ENCODE measurements around the gene GMPR.

GMPR gene

DNA sequence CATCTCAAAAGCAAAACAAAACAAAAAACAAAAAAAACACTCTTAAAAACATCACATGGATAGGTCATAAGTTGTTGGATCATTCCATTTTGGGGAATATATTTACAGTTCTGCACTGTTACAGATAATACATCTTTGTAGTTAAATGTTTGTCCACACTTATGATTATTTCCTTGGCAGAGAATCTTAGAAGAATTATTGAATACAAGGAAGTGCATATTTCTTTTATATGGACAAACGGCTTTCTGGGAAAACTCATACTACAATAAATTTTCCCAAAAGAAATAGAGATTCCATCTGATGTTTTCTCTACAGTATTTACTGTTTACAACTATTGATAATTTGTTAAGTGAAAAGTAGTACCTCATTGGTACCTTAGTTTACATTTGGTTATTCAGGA, 33.8 kb downstream of the GMPR start:
- Histone ChIP-seq H3K36me3 (ENCODE audit: control insufficient read depth, insufficient read depth, low read length) (no peaks in the 10 kb centered on the region), H3K9me3 (ENCODE audit: control insufficient read depth, insufficient read depth, low read length) (no peaks in the 10 kb centered on the region; the same call in 1 of the 2 replicates), H3K4me3 (ENCODE audit: low read length) (no peak overlapping the region), H3K27me3 (ENCODE audit: control insufficient read depth, insufficient read depth, low read length) (no peaks in the 10 kb centered on the region), H3K4me1 (ENCODE audit: control insufficient read depth, insufficient read depth, low read length) (0 out of 2 replicates have a peak, but pooled peaks cover 1% of the 10 kb centered on the region), H3K27ac (ENCODE audit: low read length) (no peak overlapping the region)
- WGBS (ENCODE audit: insufficient coverage, insufficient read length), result no CpG with 5 or more reads among the region's 1 CpG
- DNase-seq (ENCODE audit: low read depth, low spot score), result no peak

DNA sequence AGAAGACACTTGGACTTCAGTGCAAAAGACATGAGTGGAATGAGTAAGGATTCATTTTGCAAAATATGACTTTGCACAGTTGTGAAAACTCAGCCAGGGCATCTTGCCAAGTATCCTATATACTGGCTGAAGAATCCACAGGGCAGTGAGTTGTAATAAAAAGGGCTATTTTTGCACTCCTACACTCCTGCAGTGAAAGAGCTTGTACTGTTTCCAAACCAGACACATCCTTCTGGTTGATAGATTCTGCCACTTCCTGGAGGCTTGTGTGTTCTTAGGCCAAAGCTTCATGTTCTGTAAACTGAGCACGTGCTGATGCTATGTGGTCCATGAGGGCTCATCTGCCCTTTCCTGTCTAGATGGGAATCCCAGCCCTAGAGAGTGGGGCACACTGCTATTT, 34.9 kb downstream of the GMPR start:
- no peak for DNase-seq (ENCODE audit: low read depth, low spot score)
- H3K27me3 ChIP-seq (ENCODE audit: control insufficient read depth, insufficient read depth, low read length), result no peaks in the 10 kb centered on the region
- 0 out of 2 replicates have a peak, but pooled peaks cover 1% of the 10 kb centered on the region for H3K4me1 ChIP-seq (ENCODE audit: control insufficient read depth, insufficient read depth, low read length)
- WGBS (ENCODE audit: insufficient coverage, insufficient read length), result no CpG with 5 or more reads among the region's 1 CpG
- no peak overlapping the region for H3K4me3 ChIP-seq (ENCODE audit: low read length)
- no peaks in the 10 kb centered on the region for H3K36me3 ChIP-seq (ENCODE audit: control insufficient read depth, insufficient read depth, low read length)
- H3K9me3 ChIP-seq (ENCODE audit: control insufficient read depth, insufficient read depth, low read length), result no peaks in the 10 kb centered on the region; the same call in 1 of the 2 replicates
- H3K27ac ChIP-seq (ENCODE audit: low read length), result no peak overlapping the region

DNA sequence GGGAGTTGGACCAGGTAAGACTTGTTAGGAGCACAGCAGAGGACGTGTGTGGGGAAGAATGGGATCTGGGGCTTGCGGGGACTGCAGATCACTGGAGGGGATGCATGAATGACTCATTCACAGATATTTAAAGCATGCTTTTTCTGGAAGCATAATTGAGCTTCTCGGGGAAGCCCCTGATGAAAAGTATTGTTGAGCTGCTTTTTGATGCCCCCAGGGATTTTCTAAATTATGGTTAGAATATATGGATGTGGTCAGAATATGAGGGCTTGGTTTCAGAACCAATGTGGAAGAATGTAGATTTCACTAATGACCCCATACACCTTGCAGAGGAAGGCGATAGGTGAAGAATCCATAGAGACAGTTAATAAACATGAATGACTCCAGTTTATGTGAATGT, 36.1 kb downstream of the GMPR start:
- Histone ChIP-seq H3K27me3 (ENCODE audit: control insufficient read depth, insufficient read depth, low read length) (no peaks in the 10 kb centered on the region), H3K9me3 (ENCODE audit: control insufficient read depth, insufficient read depth, low read length) (no peaks in the 10 kb centered on the region; the same call in 1 of the 2 replicates), H3K4me1 (ENCODE audit: control insufficient read depth, insufficient read depth, low read length) (0 out of 2 replicates have a peak, but pooled peaks cover 1% of the 10 kb centered on the region), H3K27ac (ENCODE audit: low read length) (no peak overlapping the region), H3K4me3 (ENCODE audit: low read length) (no peak overlapping the region), H3K36me3 (ENCODE audit: control insufficient read depth, insufficient read depth, low read length) (no peaks in the 10 kb centered on the region; the same call in 1 of the 2 replicates)
- WGBS (ENCODE audit: insufficient coverage, insufficient read length), result no CpG with 5 or more reads among the region's 4 CpGs
- DNase-seq (ENCODE audit: low read depth, low spot score), result no peak

DNA sequence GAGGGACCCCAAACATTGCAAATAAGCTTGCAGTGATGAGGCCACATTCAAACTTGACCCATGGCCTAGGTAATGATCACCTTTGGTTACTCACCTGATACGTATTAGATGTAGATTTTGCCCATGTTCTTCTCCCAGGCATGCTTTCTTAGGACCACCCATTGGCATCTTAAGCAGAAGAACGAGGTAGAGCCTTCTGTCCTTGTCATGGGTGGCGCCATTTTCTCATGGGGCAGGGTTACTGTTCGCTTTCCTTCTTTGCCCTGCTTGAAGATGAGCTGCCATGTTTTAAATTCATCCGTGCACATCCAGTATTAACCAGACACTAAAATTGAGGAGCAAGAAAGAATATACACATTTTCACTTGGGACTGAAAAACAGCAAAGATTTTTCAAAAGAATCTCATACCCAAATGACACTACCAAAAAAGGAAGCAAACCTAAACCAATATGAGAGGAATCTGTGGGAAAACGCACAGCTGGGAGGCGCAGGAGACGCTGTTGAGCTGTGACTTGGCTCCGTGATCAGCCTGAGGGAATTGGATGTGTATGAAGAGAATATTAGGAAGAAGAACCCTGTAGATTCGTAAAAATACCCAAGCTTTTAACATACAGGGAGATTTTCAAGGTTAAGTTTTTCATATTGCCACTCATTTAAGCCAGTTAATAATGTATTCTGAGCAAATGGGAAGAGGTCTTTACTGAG, 36.6 kb downstream of the GMPR start:
- H3K4me1 ChIP-seq (ENCODE audit: control insufficient read depth, insufficient read depth, low read length), result 0 out of 2 replicates have a peak, but pooled peaks cover 1% of the 10 kb centered on the region
- no peaks in the 10 kb centered on the region for H3K27me3 ChIP-seq (ENCODE audit: control insufficient read depth, insufficient read depth, low read length)
- H3K36me3 ChIP-seq (ENCODE audit: control insufficient read depth, insufficient read depth, low read length), result no peaks in the 10 kb centered on the region; the same call in 1 of the 2 replicates
- H3K27ac ChIP-seq (ENCODE audit: low read length), result no peak overlapping the region
- no peaks in the 10 kb centered on the region; the same call in 1 of the 2 replicates for H3K9me3 ChIP-seq (ENCODE audit: control insufficient read depth, insufficient read depth, low read length)
- WGBS (ENCODE audit: insufficient coverage, insufficient read length), result no CpG with 5 or more reads among the region's 10 CpGs
- no peak overlapping the region for H3K4me3 ChIP-seq (ENCODE audit: low read length)
- no peak for DNase-seq (ENCODE audit: low read depth, low spot score)

DNA sequence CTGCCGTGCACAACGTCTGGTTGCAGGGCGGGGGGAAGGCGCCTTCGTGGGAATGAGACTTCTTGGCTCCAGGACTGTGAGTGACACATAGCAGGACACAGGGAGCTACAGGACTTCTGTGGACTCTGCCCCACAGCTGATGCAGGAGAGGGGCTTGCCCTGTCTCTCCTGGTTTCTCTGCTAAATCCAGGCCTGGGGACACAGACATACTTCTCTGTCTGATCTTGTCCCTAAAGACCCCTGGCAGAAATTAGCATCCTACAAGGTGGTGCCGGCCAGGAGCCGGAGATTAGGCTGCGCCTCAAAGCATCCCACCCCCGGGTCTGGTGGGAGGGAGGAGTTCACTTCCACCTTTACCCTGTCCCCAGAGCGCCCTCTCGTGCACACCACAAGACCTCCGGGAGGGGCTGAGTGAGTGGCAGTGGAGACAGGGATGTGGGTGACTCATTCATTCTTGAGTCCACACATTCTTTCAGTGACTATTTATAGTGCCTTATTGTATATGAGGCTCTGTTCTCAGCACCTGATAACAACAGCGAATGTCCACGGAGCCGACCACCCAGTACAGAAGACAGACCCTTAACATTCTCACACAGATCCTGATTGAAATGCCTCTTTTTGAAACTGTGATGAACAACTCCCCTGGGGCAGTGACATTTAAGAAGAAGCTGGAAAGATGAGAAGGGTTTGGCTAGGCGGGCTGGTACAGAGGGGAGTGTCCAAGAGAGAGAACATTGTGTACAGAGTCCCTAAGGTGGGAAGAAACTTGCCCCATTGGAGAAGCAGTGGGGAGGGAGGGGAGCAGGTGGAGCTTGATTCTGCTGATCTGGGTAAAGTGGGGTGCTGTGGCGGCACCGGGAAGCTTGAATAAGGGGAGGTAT, 39.0 kb downstream of the GMPR start:
- Histone ChIP-seq H3K4me1 (ENCODE audit: control insufficient read depth, insufficient read depth, low read length) (0 out of 2 replicates have a peak, but pooled peaks cover 1% of the 10 kb centered on the region), H3K9me3 (ENCODE audit: control insufficient read depth, insufficient read depth, low read length) (no peaks in the 10 kb centered on the region; the same call in 1 of the 2 replicates), H3K27me3 (ENCODE audit: control insufficient read depth, insufficient read depth, low read length) (no peaks in the 10 kb centered on the region), H3K27ac (ENCODE audit: low read length) (no peak overlapping the region), H3K4me3 (ENCODE audit: low read length) (no peak overlapping the region), H3K36me3 (ENCODE audit: control insufficient read depth, insufficient read depth, low read length) (no peaks in the 10 kb centered on the region; the same call in 1 of the 2 replicates)
- no CpG with 5 or more reads among the region's 18 CpGs for WGBS (ENCODE audit: insufficient coverage, insufficient read length)
- peak; percentile 37 for DNase-seq (ENCODE audit: low read depth, low spot score)

DNA sequence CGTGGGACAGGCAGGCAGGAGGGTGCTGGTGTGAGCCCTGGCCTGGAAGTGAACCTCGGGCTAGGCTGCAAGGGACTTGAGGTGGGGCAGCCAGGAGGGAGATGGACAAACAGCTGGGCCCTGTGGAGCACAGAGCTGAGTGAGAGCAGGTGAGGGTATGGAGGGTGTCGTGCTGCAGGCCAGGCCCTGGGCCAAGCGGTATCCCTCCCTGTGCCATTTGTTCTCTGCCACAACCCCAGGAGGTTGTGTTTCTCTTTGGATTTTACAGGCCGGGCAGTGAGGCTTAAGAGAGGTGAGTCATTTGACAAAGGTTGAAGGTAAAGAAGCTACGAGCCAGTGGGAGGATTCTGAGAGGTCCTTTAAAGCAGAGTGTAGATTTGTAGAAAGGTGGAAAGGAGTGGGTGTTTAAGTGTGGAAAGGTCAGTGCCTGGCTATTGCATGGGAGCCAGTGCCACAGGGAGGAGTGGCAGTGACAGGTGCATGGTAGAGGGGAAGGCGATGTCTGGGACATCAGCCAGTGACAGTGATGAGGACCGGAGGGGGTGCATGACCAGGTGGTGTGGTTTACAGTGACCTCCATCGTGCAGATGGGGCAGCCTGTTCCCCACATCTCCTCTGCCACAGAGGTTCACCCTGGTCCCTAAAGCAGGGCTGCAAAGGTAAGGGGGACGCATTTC, 39.8 kb downstream of the GMPR start:
- WGBS (ENCODE audit: insufficient coverage, insufficient read length), result no CpG with 5 or more reads among the region's 10 CpGs
- no peaks in the 10 kb centered on the region; the same call in 1 of the 2 replicates for H3K36me3 ChIP-seq (ENCODE audit: control insufficient read depth, insufficient read depth, low read length)
- no peaks in the 10 kb centered on the region for H3K27me3 ChIP-seq (ENCODE audit: control insufficient read depth, insufficient read depth, low read length)
- H3K4me3 ChIP-seq (ENCODE audit: low read length), result no peak overlapping the region
- H3K4me1 ChIP-seq (ENCODE audit: control insufficient read depth, insufficient read depth, low read length), result 0 out of 2 replicates have a peak, but pooled peaks cover 1% of the 10 kb centered on the region
- no peaks in the 10 kb centered on the region; the same call in 1 of the 2 replicates for H3K9me3 ChIP-seq (ENCODE audit: control insufficient read depth, insufficient read depth, low read length)
- H3K27ac ChIP-seq (ENCODE audit: low read length), result no peak overlapping the region
- no peak for DNase-seq (ENCODE audit: low read depth, low spot score)

DNA sequence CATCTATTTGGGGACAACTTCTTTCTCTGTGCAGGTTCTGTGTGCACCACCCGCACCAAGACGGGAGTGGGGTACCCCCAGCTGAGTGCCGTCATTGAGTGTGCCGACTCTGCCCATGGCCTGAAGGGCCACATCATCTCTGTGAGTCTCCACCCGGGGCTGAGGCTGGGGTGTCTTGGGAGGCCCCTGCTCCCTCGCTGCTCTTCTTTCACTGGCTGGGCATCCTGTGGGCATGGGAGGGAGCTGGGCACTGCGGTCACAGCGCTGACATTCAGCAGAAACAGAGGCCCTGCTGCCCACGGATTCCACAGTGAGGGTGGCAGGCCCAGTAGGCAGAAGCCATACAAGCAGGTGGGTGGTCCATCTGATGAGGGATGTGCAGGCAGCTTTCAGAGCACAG, 40.4 kb downstream of the GMPR start:
- Histone ChIP-seq H3K9me3 (ENCODE audit: control insufficient read depth, insufficient read depth, low read length) (no peaks in the 10 kb centered on the region; the same call in 1 of the 2 replicates), H3K27me3 (ENCODE audit: control insufficient read depth, insufficient read depth, low read length) (no peaks in the 10 kb centered on the region), H3K36me3 (ENCODE audit: control insufficient read depth, insufficient read depth, low read length) (no peaks in the 10 kb centered on the region; the same call in 1 of the 2 replicates), H3K4me3 (ENCODE audit: low read length) (no peak overlapping the region), H3K27ac (ENCODE audit: low read length) (no peak overlapping the region), H3K4me1 (ENCODE audit: control insufficient read depth, insufficient read depth, low read length) (0 out of 2 replicates have a peak, but pooled peaks cover 1% of the 10 kb centered on the region)
- no CpG with 5 or more reads among the region's 9 CpGs for WGBS (ENCODE audit: insufficient coverage, insufficient read length)
- DNase-seq (ENCODE audit: low read depth, low spot score), result no peak

DNA sequence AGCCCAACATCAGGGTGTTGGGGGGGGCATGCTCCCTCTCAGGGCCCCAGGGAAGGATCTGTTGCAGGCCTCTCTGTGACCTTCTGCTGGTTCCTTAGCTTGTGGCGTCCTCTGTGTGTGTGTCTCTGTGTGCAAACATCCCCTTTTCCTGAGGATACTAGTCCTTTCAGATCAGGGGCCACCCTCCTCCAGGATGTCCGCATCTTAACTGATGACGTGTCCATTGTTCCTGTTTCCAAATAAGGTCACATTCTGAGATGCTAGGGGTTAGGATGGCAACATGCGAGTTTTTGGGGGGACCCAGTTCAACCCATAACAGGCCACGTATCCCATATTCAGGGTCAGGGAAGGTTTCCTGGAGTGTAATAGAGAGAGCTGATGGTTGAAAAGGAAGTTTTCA, 40.9 kb downstream of the GMPR start:
- no peaks in the 10 kb centered on the region; the same call in 1 of the 2 replicates for H3K9me3 ChIP-seq (ENCODE audit: control insufficient read depth, insufficient read depth, low read length)
- DNase-seq (ENCODE audit: low read depth, low spot score), result no peak
- WGBS (ENCODE audit: insufficient coverage, insufficient read length), result no CpG with 5 or more reads among the region's 5 CpGs
- no peaks in the 10 kb centered on the region; the same call in 1 of the 2 replicates for H3K36me3 ChIP-seq (ENCODE audit: control insufficient read depth, insufficient read depth, low read length)
- H3K27me3 ChIP-seq (ENCODE audit: control insufficient read depth, insufficient read depth, low read length), result no peaks in the 10 kb centered on the region
- H3K4me3 ChIP-seq (ENCODE audit: low read length), result no peak overlapping the region
- H3K27ac ChIP-seq (ENCODE audit: low read length), result no peak overlapping the region
- H3K4me1 ChIP-seq (ENCODE audit: control insufficient read depth, insufficient read depth, low read length), result 0 out of 2 replicates have a peak, but pooled peaks cover 1% of the 10 kb centered on the region

DNA sequence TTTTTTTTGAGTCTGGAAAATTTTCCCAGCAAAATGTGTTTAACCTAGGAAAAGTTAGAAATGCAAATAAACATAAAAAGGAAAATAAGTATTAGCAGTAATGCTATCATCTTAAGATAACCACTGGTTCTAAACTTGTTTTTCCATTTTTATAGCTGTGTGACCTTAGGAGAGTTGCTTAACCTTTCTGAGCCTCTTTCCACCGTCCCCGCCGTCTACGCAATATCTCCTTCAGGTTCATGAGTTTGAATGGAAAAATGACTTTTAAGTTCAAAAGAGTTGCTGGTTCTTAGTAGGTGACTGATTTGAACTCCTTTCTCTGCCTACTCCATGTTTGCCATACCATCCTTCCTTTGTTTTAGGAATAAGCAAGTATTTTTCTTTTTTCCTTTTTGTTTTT, 44.0 kb downstream of the GMPR start:
- Histone ChIP-seq H3K27me3 (ENCODE audit: control insufficient read depth, insufficient read depth, low read length) (no peaks in the 10 kb centered on the region), H3K4me1 (ENCODE audit: control insufficient read depth, insufficient read depth, low read length) (no peaks in the 10 kb centered on the region), H3K36me3 (ENCODE audit: control insufficient read depth, insufficient read depth, low read length) (no peaks in the 10 kb centered on the region; the same call in 1 of the 2 replicates), H3K27ac (ENCODE audit: low read length) (no peak overlapping the region), H3K4me3 (ENCODE audit: low read length) (no peak overlapping the region), H3K9me3 (ENCODE audit: control insufficient read depth, insufficient read depth, low read length) (no peaks in the 10 kb centered on the region)
- no peak for DNase-seq (ENCODE audit: low read depth, low spot score)
- no CpG with 5 or more reads among the region's 4 CpGs for WGBS (ENCODE audit: insufficient coverage, insufficient read length)

DNA sequence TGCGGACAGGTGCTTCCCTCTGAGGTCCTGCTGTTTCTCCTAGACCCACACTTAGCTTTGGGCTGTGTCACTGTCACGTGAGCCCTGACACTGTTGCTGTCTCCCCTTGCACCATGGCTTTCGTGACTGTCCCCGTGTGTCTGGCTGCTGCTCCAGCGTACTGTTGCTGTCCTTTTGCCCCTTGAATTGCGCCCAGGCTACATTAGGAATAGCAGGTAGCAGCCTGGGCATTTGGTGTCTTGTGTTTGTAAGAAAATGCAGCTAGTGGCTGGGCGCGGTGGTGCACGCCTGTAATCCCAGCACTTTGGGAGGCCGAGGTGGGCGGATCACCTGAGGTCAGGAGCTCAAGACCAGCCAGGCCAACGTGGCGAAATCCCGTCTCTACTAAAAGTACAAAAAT, 46.1 kb downstream of the GMPR start:
- Histone ChIP-seq H3K27ac (ENCODE audit: low read length) (no peak overlapping the region), H3K9me3 (ENCODE audit: control insufficient read depth, insufficient read depth, low read length) (no peaks in the 10 kb centered on the region), H3K36me3 (ENCODE audit: control insufficient read depth, insufficient read depth, low read length) (no peaks in the 10 kb centered on the region), H3K4me1 (ENCODE audit: control insufficient read depth, insufficient read depth, low read length) (no peaks in the 10 kb centered on the region), H3K4me3 (ENCODE audit: low read length) (no peak overlapping the region), H3K27me3 (ENCODE audit: control insufficient read depth, insufficient read depth, low read length) (no peaks in the 10 kb centered on the region)
- WGBS (ENCODE audit: insufficient coverage, insufficient read length), result no CpG with 5 or more reads among the region's 14 CpGs
- DNase-seq (ENCODE audit: low read depth, low spot score), result no peak

All from iPS DF 6.9 (cell line).